ENCODE measurements around the gene HDAC4. TPM values are rescaled to one million over a fixed set of nuclear protein-coding genes. Genes with fewer than 3 reads are reported as not detected.

The HDAC4 gene
- total and polyA plus RNA-seq, 4 donors: 2.9 to 37.2 (median 4.4) TPM

DNA sequence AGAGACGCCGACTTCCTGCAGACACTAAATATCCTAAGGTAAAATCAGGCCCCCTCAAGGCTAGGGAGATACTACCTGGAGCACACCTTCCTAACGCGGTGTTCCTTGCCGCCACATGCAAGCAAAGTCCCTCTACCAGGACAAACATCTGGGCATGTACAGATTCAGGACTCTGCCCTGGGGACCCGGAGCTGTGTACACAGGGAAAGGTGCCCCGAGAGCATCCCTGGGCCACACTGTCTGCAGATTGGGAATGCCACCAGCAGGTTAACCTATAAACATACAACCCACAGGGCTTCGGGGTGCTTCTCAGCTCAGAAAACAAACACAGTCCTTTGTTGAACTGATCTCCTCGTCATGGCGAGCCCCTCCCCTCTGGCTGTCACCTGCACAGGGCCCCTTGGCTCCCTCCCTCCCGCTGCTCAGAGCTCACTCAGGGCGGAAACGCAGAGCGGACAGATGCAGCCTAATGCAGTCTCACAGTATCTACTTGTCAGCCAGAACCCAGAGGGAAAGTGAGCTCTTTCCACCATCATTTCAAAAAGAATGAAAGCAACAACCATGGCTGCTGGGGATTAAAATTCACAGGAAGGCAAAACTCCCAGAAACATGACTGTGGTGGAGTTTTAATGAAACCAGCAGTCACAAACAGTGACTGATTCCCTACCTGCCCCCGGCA, 218.8 kb downstream of the HDAC4 start:
- no peaks in the 10 kb centered on the region for H3K27me3 ChIP-seq (ENCODE audit: control insufficient read depth in 4 of 4, insufficient read depth in 4 of 4, low read length in 3 of 4)
- H3K4me1 ChIP-seq (ENCODE audit: control insufficient read depth in 4 of 4, insufficient read depth in 4 of 4, low read length in 3 of 4): no peaks in the 10 kb centered on the region
- WGBS: 88% methylated on average over 15 of the region's 15 CpGs
- no peak overlapping the region for H3K4me3 ChIP-seq (ENCODE audit: low read depth in 1 of 3, low read length in 3 of 3)
- H3K27ac ChIP-seq (ENCODE audit: low read depth in 1 of 2, low read length in 2 of 2): no peak overlapping the region
- DNase-seq (ENCODE audit: low spot score): no peak
- H3K9me3 ChIP-seq (ENCODE audit: control insufficient read depth in 4 of 4, low read length in 3 of 4): peaks cover 0 to under 1% (median 0%) of the 10 kb centered on the region in 4 donors
- peaks cover 0 to 19% (median 12%) of the 10 kb centered on the region in 4 donors for H3K36me3 ChIP-seq (ENCODE audit: control insufficient read depth in 4 of 4, insufficient read depth in 3 of 4, low read depth in 1 of 4, low read length in 3 of 4)
- TF ChIP-seq RAD21 (IDR thresholded peaks at IDR 0.05) (no peak), YY1 (IDR thresholded peaks at IDR 0.05) (no peak), GABPA (IDR thresholded peaks at IDR 0.05 in 1 of 2, conservative IDR thresholded peaks at IDR 0.05 in 1 of 2) (no peak)
- no peak overlapping the region for H3K9ac ChIP-seq (ENCODE audit: low read depth in 1 of 2, low read length in 2 of 2)

DNA sequence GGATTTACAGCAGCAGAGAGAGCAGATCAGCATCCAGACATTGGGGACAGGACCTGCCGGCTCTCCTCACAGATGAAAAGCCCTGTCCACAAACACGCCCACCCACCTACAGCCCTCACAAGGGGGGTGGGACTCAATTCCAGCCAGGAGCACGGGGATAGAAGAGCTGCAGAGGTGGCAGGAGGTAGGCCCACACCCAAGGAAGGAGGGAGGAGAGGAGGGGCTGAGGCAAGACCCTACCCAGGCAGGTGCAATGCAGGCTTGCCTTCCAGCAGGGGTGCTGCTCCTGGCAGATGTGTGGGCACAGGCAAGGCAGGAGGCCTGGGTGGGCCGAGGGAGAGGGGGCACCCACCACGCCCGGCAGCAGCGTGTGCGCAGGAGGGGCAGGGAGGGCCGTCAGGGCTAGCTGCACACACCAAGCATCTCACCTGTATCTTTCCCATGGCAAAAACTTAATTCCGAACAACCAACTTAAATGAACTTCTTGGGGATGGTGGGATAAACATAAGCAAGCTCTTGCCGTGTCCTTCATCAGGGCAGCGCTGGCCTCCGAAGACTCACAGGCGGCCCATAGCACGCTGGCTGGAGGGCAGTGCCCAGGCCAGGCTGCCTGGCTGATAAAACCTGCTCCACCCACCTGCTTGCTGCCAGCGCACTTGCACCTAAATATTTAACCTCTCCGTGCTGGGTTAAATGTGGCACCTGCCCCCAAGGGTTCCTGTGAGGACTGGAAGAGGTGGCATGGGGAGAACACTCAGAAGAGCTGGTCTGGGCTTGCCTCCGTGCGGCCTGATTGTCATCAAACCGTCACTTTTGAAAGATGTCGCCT, 219.5 kb downstream of the HDAC4 start:
- no peak for DNase-seq (ENCODE audit: low spot score)
- no peaks in the 10 kb centered on the region for H3K4me1 ChIP-seq (ENCODE audit: control insufficient read depth in 4 of 4, insufficient read depth in 4 of 4, low read length in 3 of 4)
- peaks cover 0 to 5% (median 0%) of the 10 kb centered on the region in 4 donors for H3K9me3 ChIP-seq (ENCODE audit: control insufficient read depth in 4 of 4, low read length in 3 of 4)
- H3K36me3 ChIP-seq (ENCODE audit: control insufficient read depth in 4 of 4, insufficient read depth in 3 of 4, low read depth in 1 of 4, low read length in 3 of 4): peaks cover 0 to 23% (median 11%) of the 10 kb centered on the region in 4 donors
- no peak overlapping the region for H3K4me3 ChIP-seq (ENCODE audit: low read depth in 1 of 3, low read length in 3 of 3)
- WGBS: 91% methylated on average over 21 of the region's 21 CpGs
- TF ChIP-seq NR2F2 (IDR thresholded peaks at IDR 0.05) (no peak), FOXA2 (IDR thresholded peaks at IDR 0.05) (no peak), RAD21 (IDR thresholded peaks at IDR 0.05) (no peak), FOXA1 (IDR thresholded peaks at IDR 0.05) (no peak), EGR1 (IDR thresholded peaks at IDR 0.05; ENCODE audit: low read depth in 2 of 2) (no peak), HNF4G (IDR thresholded peaks at IDR 0.05) (no peak), SP1 (IDR thresholded peaks at IDR 0.05) (no peak), GABPA (IDR thresholded peaks at IDR 0.05 in 1 of 2, conservative IDR thresholded peaks at IDR 0.05 in 1 of 2) (no peak), TAF1 (conservative IDR thresholded peaks at IDR 0.05) (no peak), HNF4A (conservative IDR thresholded peaks at IDR 0.05) (no peak)
- TF ChIP-seq, protein P1, sequence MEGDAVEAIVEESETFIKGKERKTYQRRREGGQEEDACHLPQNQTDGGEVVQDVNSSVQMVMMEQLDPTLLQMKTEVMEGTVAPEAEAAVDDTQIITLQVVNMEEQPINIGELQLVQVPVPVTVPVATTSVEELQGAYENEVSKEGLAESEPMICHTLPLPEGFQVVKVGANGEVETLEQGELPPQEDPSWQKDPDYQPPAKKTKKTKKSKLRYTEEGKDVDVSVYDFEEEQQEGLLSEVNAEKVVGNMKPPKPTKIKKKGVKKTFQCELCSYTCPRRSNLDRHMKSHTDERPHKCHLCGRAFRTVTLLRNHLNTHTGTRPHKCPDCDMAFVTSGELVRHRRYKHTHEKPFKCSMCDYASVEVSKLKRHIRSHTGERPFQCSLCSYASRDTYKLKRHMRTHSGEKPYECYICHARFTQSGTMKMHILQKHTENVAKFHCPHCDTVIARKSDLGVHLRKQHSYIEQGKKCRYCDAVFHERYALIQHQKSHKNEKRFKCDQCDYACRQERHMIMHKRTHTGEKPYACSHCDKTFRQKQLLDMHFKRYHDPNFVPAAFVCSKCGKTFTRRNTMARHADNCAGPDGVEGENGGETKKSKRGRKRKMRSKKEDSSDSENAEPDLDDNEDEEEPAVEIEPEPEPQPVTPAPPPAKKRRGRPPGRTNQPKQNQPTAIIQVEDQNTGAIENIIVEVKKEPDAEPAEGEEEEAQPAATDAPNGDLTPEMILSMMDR (IDR thresholded peaks at IDR 0.05; ENCODE audit: low read depth, low read length, missing input control): no peak
- TF ChIP-seq, protein P2, sequence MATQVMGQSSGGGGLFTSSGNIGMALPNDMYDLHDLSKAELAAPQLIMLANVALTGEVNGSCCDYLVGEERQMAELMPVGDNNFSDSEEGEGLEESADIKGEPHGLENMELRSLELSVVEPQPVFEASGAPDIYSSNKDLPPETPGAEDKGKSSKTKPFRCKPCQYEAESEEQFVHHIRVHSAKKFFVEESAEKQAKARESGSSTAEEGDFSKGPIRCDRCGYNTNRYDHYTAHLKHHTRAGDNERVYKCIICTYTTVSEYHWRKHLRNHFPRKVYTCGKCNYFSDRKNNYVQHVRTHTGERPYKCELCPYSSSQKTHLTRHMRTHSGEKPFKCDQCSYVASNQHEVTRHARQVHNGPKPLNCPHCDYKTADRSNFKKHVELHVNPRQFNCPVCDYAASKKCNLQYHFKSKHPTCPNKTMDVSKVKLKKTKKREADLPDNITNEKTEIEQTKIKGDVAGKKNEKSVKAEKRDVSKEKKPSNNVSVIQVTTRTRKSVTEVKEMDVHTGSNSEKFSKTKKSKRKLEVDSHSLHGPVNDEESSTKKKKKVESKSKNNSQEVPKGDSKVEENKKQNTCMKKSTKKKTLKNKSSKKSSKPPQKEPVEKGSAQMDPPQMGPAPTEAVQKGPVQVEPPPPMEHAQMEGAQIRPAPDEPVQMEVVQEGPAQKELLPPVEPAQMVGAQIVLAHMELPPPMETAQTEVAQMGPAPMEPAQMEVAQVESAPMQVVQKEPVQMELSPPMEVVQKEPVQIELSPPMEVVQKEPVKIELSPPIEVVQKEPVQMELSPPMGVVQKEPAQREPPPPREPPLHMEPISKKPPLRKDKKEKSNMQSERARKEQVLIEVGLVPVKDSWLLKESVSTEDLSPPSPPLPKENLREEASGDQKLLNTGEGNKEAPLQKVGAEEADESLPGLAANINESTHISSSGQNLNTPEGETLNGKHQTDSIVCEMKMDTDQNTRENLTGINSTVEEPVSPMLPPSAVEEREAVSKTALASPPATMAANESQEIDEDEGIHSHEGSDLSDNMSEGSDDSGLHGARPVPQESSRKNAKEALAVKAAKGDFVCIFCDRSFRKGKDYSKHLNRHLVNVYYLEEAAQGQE (IDR thresholded peaks at IDR 0.05): no peak
- H3K9ac ChIP-seq (ENCODE audit: low read depth in 1 of 2, low read length in 2 of 2): no peak overlapping the region
- H3K27me3 ChIP-seq (ENCODE audit: control insufficient read depth in 4 of 4, insufficient read depth in 4 of 4, low read length in 3 of 4): no peaks in the 10 kb centered on the region
- no peak overlapping the region for H3K27ac ChIP-seq (ENCODE audit: low read depth in 1 of 2, low read length in 2 of 2)
